K562 (cell line): ENCODE measurements around the gene ANKRD24. TPM values are rescaled to one million over a fixed set of nuclear protein-coding genes. Genes with fewer than 3 reads are reported as not detected.
A peak's percentile ranks its signal among the peaks of the same experiment; 100 is the strongest.

Experiments used
- BCOR ChIP-seq: fragments of 450-650 bp; IDR thresholded peaks from 2 replicates; pipeline ENCODE4 v1.6.1; 2016
- CREM ChIP-seq: IDR thresholded peaks from 2 replicates; pipeline ENCODE4 v1.6.1; 2014; ENCODE audit warnings: antibody characterized with exemption, low read depth
- ELF4 ChIP-seq: fragments of 450-650 bp; formaldehyde crosslinking; IDR thresholded peaks from 2 replicates; pipeline ENCODE4 v1.4.0; 2022; ENCODE audit warnings: missing genetic modification characterization
- ETV5 ChIP-seq: sonication (generic); formaldehyde crosslinking; IDR thresholded peaks from 2 replicates; pipeline ENCODE4 v1.4.0; 2020; ENCODE audit warnings: low read depth, mild to moderate bottlenecking, missing genetic modification reagents
- EZH2 ChIP-seq: IDR thresholded peaks from 2 replicates; pipeline ENCODE4 v1.6.1; 2012; ENCODE audit warnings: low read depth, mild to moderate bottlenecking, inconsistent platforms, low read length, borderline replicate concordance
- GATAD2B ChIP-seq: fragments of 450-650 bp; IDR thresholded peaks from 2 replicates; pipeline ENCODE4 v1.6.1; 2017; ENCODE audit warnings: mild to moderate bottlenecking, borderline replicate concordance
- HDAC2 ChIP-seq: fragments of 450-650 bp; IDR thresholded peaks from 2 replicates; pipeline ENCODE4 v1.6.1; 2016; ENCODE audit warnings: mild to moderate bottlenecking
- HDGF ChIP-seq: fragments of 450-650 bp; IDR thresholded peaks from 2 replicates; pipeline ENCODE4 v1.6.1; 2016
- HOMEZ ChIP-seq: fragments of 250-450 bp; sonication (Bioruptor Pico); IDR thresholded peaks from 2 replicates; pipeline ENCODE4 v1.4.0; 2020; ENCODE audit warnings: mild to moderate bottlenecking, moderate library complexity
- MCM5 ChIP-seq: fragments of 450-650 bp; IDR thresholded peaks from 2 replicates; pipeline ENCODE4 v1.6.1; 2016; ENCODE audit warnings: low read depth
- NFXL1 ChIP-seq: fragments of 450-650 bp; formaldehyde crosslinking; IDR thresholded peaks from 2 replicates; pipeline ENCODE4 v1.4.0; 2021; ENCODE audit warnings: mild to moderate bottlenecking
- NR0B1 ChIP-seq: fragments of 450-650 bp; IDR thresholded peaks from one replicate; pipeline ENCODE4 v1.6.1; 2018; ENCODE audit warnings: mild to moderate bottlenecking, moderate library complexity; ENCODE audit not compliant: partially characterized antibody
- STAT5A ChIP-seq: IDR thresholded peaks from 2 replicates; pipeline ENCODE4 v1.6.1; 2012; ENCODE audit warnings: low read length, inconsistent platforms, borderline replicate concordance
- ZBTB49 ChIP-seq: sonication (generic); formaldehyde crosslinking; IDR thresholded peaks from 2 replicates; pipeline ENCODE4 v1.8.0; 2022; ENCODE audit warnings: missing genetic modification reagents, mild to moderate bottlenecking, borderline replicate concordance
- ZBTB8A ChIP-seq: fragments of 450-650 bp; IDR thresholded peaks from 2 replicates; pipeline ENCODE4 v1.6.1; 2018; ENCODE audit warnings: mild to moderate bottlenecking, moderate library complexity; ENCODE audit not compliant: partially characterized antibody
- ZNF655 ChIP-seq: fragments of 250-450 bp; sonication (Bioruptor Pico); IDR thresholded peaks from 2 replicates; pipeline ENCODE4 v1.5.0; 2021
- ZNF696 ChIP-seq: fragments of 250-450 bp; sonication (Bioruptor Pico); conservative IDR thresholded peaks from 2 replicates; pipeline ENCODE4 v1.4.0; 2020; ENCODE audit warnings: mild to moderate bottlenecking, moderate library complexity
- polyA plus RNA-seq, 8 experiments: library from polyadenylated mRNA; depleted of rRNA in 4 of 8; stranded (reverse) in 5 of 8; unstranded in 3 of 8; fragments of >200 nt; fragmentation: Nextera tagmentation in 2 of 8; fragmentation: Illumina TruSeq in 1 of 8; extraction: Ambion mirVana in 2 of 8; extraction: Trizol in 1 of 8; gene quantifications; 2 replicates each; pipeline versions ENCODE4 v1.2.1 to v1.2.3, GENCODE V29; 2011 to 2014; ENCODE audit warnings: inconsistent platforms in 1 of 8, missing spikeins in 1 of 8
- total RNA-seq, 7 experiments: library from RNA; depleted of rRNA in 6 of 7; stranded (reverse); fragments of >200 nt in 6 of 7; fragmentation: Illumina TruSeq in 2 of 7; extraction: Trizol in 2 of 7; gene quantifications; 2 replicates each; pipeline versions ENCODE4 v1.2.1 to v1.2.3, GENCODE V29; 2011 to 2021; ENCODE audit warnings: low replicate concordance in 1 of 7
- TF ChIP-seq, protein P1 (sequence below), 2 experiments: fragments of 450-650 bp in 1 of 2; sonication (generic) in 1 of 2; formaldehyde crosslinking; conservative IDR thresholded peaks; 2 replicates each; pipeline versions ENCODE4 v1.4.0 to v1.8.1; 2020 to 2022; ENCODE audit warnings: mild to moderate bottlenecking in 1 of 2, missing genetic modification reagents in 1 of 2
- TF ChIP-seq, protein P2 (sequence below): fragments of 450-650 bp; formaldehyde crosslinking; IDR thresholded peaks from 2 replicates; pipeline ENCODE4 v1.4.0; 2022; ENCODE audit warnings: missing genetic modification characterization

The ANKRD24 gene
- total and polyA plus RNA-seq, 9 of the 15 experiments (the other 6 are each of a cell fraction or from before 2014, with no cell fraction given) = 0.07 to 0.12 (median 0.09) TPM; not detected in 5

DNA sequence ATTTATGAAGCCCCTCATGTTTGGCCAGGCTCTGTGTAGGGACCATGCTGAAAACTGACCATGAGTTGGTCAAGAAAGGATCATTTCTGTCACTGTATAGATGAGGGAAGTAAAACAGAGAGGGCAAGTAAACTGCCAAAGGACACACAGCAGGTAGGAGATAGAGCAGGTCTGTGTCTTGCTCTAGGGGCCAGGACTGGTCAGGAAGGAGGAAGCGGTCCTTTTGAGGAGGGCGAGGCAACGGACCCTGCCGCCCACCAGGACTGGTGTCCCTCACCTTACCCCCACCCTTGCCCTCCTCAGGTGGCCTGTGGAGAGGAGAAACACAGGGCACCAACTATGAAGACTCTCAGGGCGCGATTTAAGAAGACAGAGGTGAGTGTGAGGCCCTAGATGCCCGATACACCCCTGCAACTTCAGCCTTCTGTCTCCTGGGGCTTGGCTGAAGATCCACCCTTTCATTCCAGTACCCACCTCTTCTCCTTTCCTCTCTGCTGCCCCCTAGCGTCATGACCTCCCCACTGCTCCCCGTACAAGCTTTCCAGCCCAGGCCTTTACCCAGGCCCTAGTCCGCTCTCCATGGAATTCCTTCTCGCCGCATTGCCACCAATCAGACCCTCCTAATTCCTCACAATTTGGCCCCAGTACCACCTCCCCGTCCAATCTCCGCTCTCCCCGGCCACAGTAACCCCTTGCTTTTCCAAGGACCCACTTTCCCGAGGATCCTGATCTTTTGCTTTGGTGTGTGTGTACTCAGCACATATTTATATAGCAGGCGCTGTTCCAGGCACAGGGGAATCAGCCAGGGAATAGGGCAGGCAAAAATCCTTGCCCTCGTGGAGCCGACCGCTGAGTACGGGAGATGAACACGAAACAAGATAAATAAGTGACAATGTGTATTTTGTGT lies 3.9 kb downstream of the ANKRD24 start (continued):
- no peak for TF ChIP-seq ZNF655 (CRISPR knock-in tag)
- TF ChIP-seq HDGF = peak; percentile 54; the same call in 1 of the 2 replicates
- no peak for TF ChIP-seq ZBTB8A
- TF ChIP-seq MCM5 = no peak
- 0 out of 2 replicates have a peak, but pooled peaks have one; percentile 24 for TF ChIP-seq HDAC2
- TF ChIP-seq ETV5 = no peak
- TF ChIP-seq NR0B1 = no peak
- TF ChIP-seq ZNF696 (CRISPR knock-in tag) = no peak
- no peak for TF ChIP-seq HOMEZ (CRISPR knock-in tag)
- TF ChIP-seq CREM = no peak
- no peak for TF ChIP-seq ZBTB49 (CRISPR knock-in tag)
- TF ChIP-seq, protein P1, sequence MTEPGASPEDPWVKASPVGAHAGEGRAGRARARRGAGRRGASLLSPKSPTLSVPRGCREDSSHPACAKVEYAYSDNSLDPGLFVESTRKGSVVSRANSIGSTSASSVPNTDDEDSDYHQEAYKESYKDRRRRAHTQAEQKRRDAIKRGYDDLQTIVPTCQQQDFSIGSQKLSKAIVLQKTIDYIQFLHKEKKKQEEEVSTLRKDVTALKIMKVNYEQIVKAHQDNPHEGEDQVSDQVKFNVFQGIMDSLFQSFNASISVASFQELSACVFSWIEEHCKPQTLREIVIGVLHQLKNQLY (CRISPR knock-in tag; conservative IDR thresholded peaks at IDR 0.05) = no peak
- no peak for TF ChIP-seq STAT5A
- TF ChIP-seq, protein P2, sequence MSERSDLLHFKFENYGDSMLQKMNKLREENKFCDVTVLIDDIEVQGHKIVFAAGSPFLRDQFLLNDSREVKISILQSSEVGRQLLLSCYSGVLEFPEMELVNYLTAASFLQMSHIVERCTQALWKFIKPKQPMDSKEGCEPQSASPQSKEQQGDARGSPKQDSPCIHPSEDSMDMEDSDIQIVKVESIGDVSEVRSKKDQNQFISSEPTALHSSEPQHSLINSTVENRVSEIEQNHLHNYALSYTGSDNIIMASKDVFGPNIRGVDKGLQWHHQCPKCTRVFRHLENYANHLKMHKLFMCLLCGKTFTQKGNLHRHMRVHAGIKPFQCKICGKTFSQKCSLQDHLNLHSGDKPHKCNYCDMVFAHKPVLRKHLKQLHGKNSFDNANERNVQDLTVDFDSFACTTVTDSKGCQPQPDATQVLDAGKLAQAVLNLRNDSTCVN = no peak
- TF ChIP-seq GATAD2B = no peak
- TF ChIP-seq ELF4 (CRISPR knock-in tag) = 0 out of 2 replicates have a peak, but pooled peaks have one; percentile 64
- TF ChIP-seq BCOR = peak; percentile 91
- no peak for TF ChIP-seq NFXL1 (CRISPR knock-in tag)
- no peak for TF ChIP-seq EZH2
